Progenitor cell of endocrine pancreas (in vitro differentiated cells): Measurements from ENCODE around the gene ACTN1. TPM values are rescaled to one million over a fixed set of nuclear protein-coding genes. Genes with fewer than 3 reads are reported as not detected.
A peak's percentile ranks its signal among the peaks of the same experiment; 100 is the strongest.

Source experiments
- DNase-seq: peaks from one replicate; pipeline ENCODE4 v3.0.0; 2021; ENCODE audit warnings: low spot score; ENCODE audit not compliant: unreplicated experiment
- H3K27ac Mint-ChIP-seq: 2 replicates; pipeline ENCODE4 v1.8.0; 2021; ENCODE audit warnings: mild to moderate bottlenecking, moderate library complexity, mixed read lengths
- H3K27me3 Mint-ChIP-seq: 2 replicates; pipeline ENCODE4 v1.8.0; 2021; ENCODE audit warnings: mixed read lengths
- H3K36me3 Mint-ChIP-seq: 2 replicates; pipeline ENCODE4 v1.8.0; 2022; ENCODE audit warnings: mixed read lengths; ENCODE audit not compliant: insufficient read depth
- H3K4me1 Mint-ChIP-seq: 2 replicates; pipeline ENCODE4 v1.8.0; 2021; ENCODE audit warnings: low read depth, mixed read lengths
- H3K4me3 Mint-ChIP-seq: 2 replicates; pipeline ENCODE4 v1.8.0; 2021; ENCODE audit warnings: low read depth, mild to moderate bottlenecking, moderate library complexity, mixed read lengths
- H3K9me3 Mint-ChIP-seq: 2 replicates; pipeline ENCODE4 v1.8.0; 2021; ENCODE audit warnings: low read depth, mixed read lengths
- CTCF ChIP-seq: fragments of 200-600 bp; sonication (generic); IDR thresholded peaks from one replicate; pipeline ENCODE4 v1.5.0; 2021; ENCODE audit warnings: antibody characterized with exemption, mild to moderate bottlenecking; ENCODE audit not compliant: unreplicated experiment
- total RNA-seq: library from RNA; stranded (reverse); gene quantifications from 2 replicates; pipeline ENCODE4 v1.2.1, GENCODE V29; 2021

ACTN1 gene
- total RNA-seq, 1 donor from 2014 or later: 92.6 TPM

- peak overlapping the region; percentile 33 for H3K27ac Mint-ChIP-seq
Observed at GRCh38 chr14:68955164-68955850, 23.8 kb downstream of the ACTN1 start.

GRCh38 chr14:68953196-68953555, 25.9 kb downstream of the ACTN1 start:
- no peak for DNase-seq
- H3K4me3 Mint-ChIP-seq: no peak overlapping the region
- H3K27me3 Mint-ChIP-seq: no peaks in the 10 kb centered on the region
- peaks cover 10% of the 10 kb centered on the region for H3K4me1 Mint-ChIP-seq
- H3K27ac Mint-ChIP-seq: no peak overlapping the region
- no peaks in the 10 kb centered on the region for H3K9me3 Mint-ChIP-seq
- H3K36me3 Mint-ChIP-seq: no peaks in the 10 kb centered on the region
- TF ChIP-seq CTCF: no peak

More at GRCh38 chr14:68955164-68955850, 23.8 kb downstream of the ACTN1 start:
- H3K36me3 Mint-ChIP-seq: no peaks in the 10 kb centered on the region
- no peak for DNase-seq
- H3K9me3 Mint-ChIP-seq: no peaks in the 10 kb centered on the region
- no peak for TF ChIP-seq CTCF
- no peak overlapping the region for H3K4me3 Mint-ChIP-seq
- peaks cover 10% of the 10 kb centered on the region for H3K4me1 Mint-ChIP-seq
- no peaks in the 10 kb centered on the region for H3K27me3 Mint-ChIP-seq

GRCh38 chr14:68952531-68953195, 26.4 kb downstream of the ACTN1 start:
- TF ChIP-seq CTCF: no peak
- no peaks in the 10 kb centered on the region for H3K9me3 Mint-ChIP-seq
- no peak for DNase-seq
- H3K36me3 Mint-ChIP-seq: no peaks in the 10 kb centered on the region
- H3K27me3 Mint-ChIP-seq: no peaks in the 10 kb centered on the region
- H3K4me1 Mint-ChIP-seq: peaks cover 10% of the 10 kb centered on the region
- H3K4me3 Mint-ChIP-seq: no peak overlapping the region
- H3K27ac Mint-ChIP-seq: peak overlapping the region; percentile 56

- Mint-ChIP-seq H3K9me3 (no peaks in the 10 kb centered on the region), H3K4me1 (peaks cover 10% of the 10 kb centered on the region), H3K27ac (peak overlapping the region; percentile 56)
Observed at GRCh38 chr14:68951800-68952530, 27.1 kb downstream of the ACTN1 start.

More at GRCh38 chr14:68951800-68952530, 27.1 kb downstream of the ACTN1 start:
- H3K36me3 Mint-ChIP-seq: no peaks in the 10 kb centered on the region
- DNase-seq: no peak
- H3K4me3 Mint-ChIP-seq: no peak overlapping the region
- H3K27me3 Mint-ChIP-seq: no peaks in the 10 kb centered on the region
- TF ChIP-seq CTCF: no peak
